HuH-7.5 (cell line): Measurements from ENCODE around the gene KRTAP4-7.
"Not testable (repeated sequence)": the region's sequence is repeated elsewhere in the genome, so short reads cannot be mapped to it uniquely, and the experiment has no call there.

ENCODE experiments used
- DNase-seq: peaks from one replicate; pipeline ENCODE4 v3.0.0; 2011; ENCODE audit warnings: low spot score

Gene KRTAP4-7

GRCh38 chr17:41108728-41109386 is 24.9 kb downstream of the KRTAP4-7 start:
- not testable (repeated sequence) for DNase-seq

GRCh38 chr17:41111151-41111885 is 27.4 kb downstream of the KRTAP4-7 start:
- no peak for DNase-seq

GRCh38 chr17:41116297-41116696 is 32.3 kb downstream of the KRTAP4-7 start:
- no peak for DNase-seq

GRCh38 chr17:41117846-41118386 is 34.0 kb downstream of the KRTAP4-7 start, which contains the start of gene KRTAP4-11:
Gene KRTAP4-11, minus strand, starts transcription at chr17:41118373. Its CDS starts 58 bp downstream, at chr17:41118315.
- not testable (repeated sequence) for DNase-seq

GRCh38 chr17:41118721-41119120 is 34.8 kb downstream of the KRTAP4-7 start:
- DNase-seq, result no peak

GRCh38 chr17:41119696-41120690 is 36.0 kb downstream of the KRTAP4-7 start:
- DNase-seq, result not testable (repeated sequence)

GRCh38 chr17:41121742-41122141 is 37.8 kb downstream of the KRTAP4-7 start:
- no peak for DNase-seq

GRCh38 chr17:41123292-41123990 is 39.5 kb downstream of the KRTAP4-7 start:
- not testable (repeated sequence) for DNase-seq

GRCh38 chr17:41123991-41124371 is 40.0 kb downstream of the KRTAP4-7 start, which contains the start of gene KRTAP4-12:
Gene KRTAP4-12, minus strand, starts transcription at chr17:41124182. Its CDS starts 60 bp downstream, at chr17:41124122.
- DNase-seq, result not testable (repeated sequence)

- DNase-seq, result no peak
Measured at GRCh38 chr17:41125064-41125463, 41.1 kb downstream of the KRTAP4-7 start.

GRCh38 chr17:41126412-41126811 is 42.5 kb downstream of the KRTAP4-7 start:
- no peak for DNase-seq

- no peak for DNase-seq
Measured at GRCh38 chr17:41127371-41127770, 43.4 kb downstream of the KRTAP4-7 start.

GRCh38 chr17:41131979-41132378 is 48.0 kb downstream of the KRTAP4-7 start:
- DNase-seq, result no peak

GRCh38 chr17:41133880-41134735 is 50.2 kb downstream of the KRTAP4-7 start:
- no peak for DNase-seq
